CD8-positive, alpha-beta memory T cell (primary cell): ENCODE data around the gene TAF3. TPM values are rescaled to one million over a fixed set of nuclear protein-coding genes. Genes with fewer than 3 reads are reported as not detected.

Source experiments
- CTCF ChIA-PET: fragments of 350-600 bp; sonication (Branson Sonifier 250); formaldehyde crosslinking; loops from one replicate; lab custom pipeline; 2021; ENCODE audit warnings: antibody characterized with exemption; lab: Charles Lee
- POLR2A ChIA-PET: fragments of 350-600 bp; sonication (Branson Sonifier 250); formaldehyde crosslinking; loops from one replicate; lab custom pipeline; 2021; ENCODE audit warnings: antibody characterized with exemption; lab: Charles Lee
- DNase-seq, 5 donors: peaks; one replicate each; pipeline versions ENCODE4 v3.0.0 to v3.0.0-alpha.2; 2020 to 2022; ENCODE audit warnings: mixed read lengths in 1 of 5
- H3K27ac ChIP-seq: one replicate; pipeline ENCODE4 v1.7.0; 2013; ENCODE audit warnings: low read depth, mild to moderate bottlenecking, low read length, moderate library complexity
- H3K27me3 ChIP-seq: 2 replicates; pipeline ENCODE4 v1.7.0; 2013; ENCODE audit warnings: low read length, mild to moderate bottlenecking; ENCODE audit not compliant: insufficient read depth, poor library complexity, severe bottlenecking
- H3K36me3 ChIP-seq: 2 replicates; pipeline ENCODE4 v1.7.0; 2013; ENCODE audit warnings: mild to moderate bottlenecking, low read length, moderate library complexity; ENCODE audit not compliant: insufficient read depth
- H3K4me1 ChIP-seq: 2 replicates; pipeline ENCODE4 v1.7.0; 2013; ENCODE audit warnings: mild to moderate bottlenecking, low read length, moderate library complexity; ENCODE audit not compliant: insufficient read depth
- H3K4me3 ChIP-seq: 2 replicates; pipeline ENCODE4 v1.7.0; 2013; ENCODE audit warnings: mild to moderate bottlenecking, low read length
- H3K9me3 ChIP-seq: 2 replicates; pipeline ENCODE4 v1.7.0; 2013; ENCODE audit warnings: mild to moderate bottlenecking, low read length
- H3K27ac Mint-ChIP-seq, 8 donors: one replicate each; pipeline ENCODE4 v1.8.0; 2020 to 2021; ENCODE audit warnings: mixed read lengths in 8 of 8, mild to moderate bottlenecking in 6 of 8, inconsistent platforms in 3 of 8, moderate library complexity in 3 of 8
- H3K27me3 Mint-ChIP-seq, 2 donors: one replicate each; pipeline ENCODE4 v1.8.0; 2020 to 2021; ENCODE audit warnings: mixed read lengths in 2 of 2, mild to moderate bottlenecking in 1 of 2, moderate library complexity in 1 of 2
- H3K36me3 Mint-ChIP-seq, 3 donors: one replicate each; pipeline ENCODE4 v1.8.0; 2020 to 2021; ENCODE audit warnings: mixed read lengths in 3 of 3, inconsistent platforms in 1 of 3, mild to moderate bottlenecking in 1 of 3
- H3K4me1 Mint-ChIP-seq, 3 donors: one replicate each; pipeline ENCODE4 v1.8.0; 2020 to 2021; ENCODE audit warnings: mixed read lengths in 3 of 3, inconsistent platforms in 1 of 3, mild to moderate bottlenecking in 1 of 3
- H3K4me3 Mint-ChIP-seq, 7 donors: one replicate each; pipeline ENCODE4 v1.8.0; 2020 to 2021; ENCODE audit warnings: mixed read lengths in 7 of 7, mild to moderate bottlenecking in 6 of 7, moderate library complexity in 4 of 7, inconsistent platforms in 2 of 7
- H3K9me3 Mint-ChIP-seq, 5 donors: one replicate each; pipeline ENCODE4 v1.8.0; 2020 to 2022; ENCODE audit warnings: mixed read lengths in 5 of 5, mild to moderate bottlenecking in 3 of 5, moderate library complexity in 2 of 5, inconsistent platforms in 1 of 5
- polyA plus RNA-seq: library from polyadenylated mRNA; unstranded; fragments of 300-500 nt; fragmentation: Illumina TruSeq; gene quantifications from one replicate; pipeline ENCODE4 v1.2.3, GENCODE V29; 2021
- total RNA-seq, 2 experiments: library from RNA; stranded (reverse); gene quantifications; one replicate each; pipeline ENCODE4 v1.2.3, GENCODE V29; 2021

Gene TAF3
- total and polyA plus RNA-seq, 3 experiments from 2014 or later = 16.9 to 22.6 (median 22.5) TPM

GRCh38 chr10:7986851-7987250 is 168.5 kb downstream of the TAF3 start:
- no peak overlapping the region for H3K27ac Mint-ChIP-seq
- Histone ChIP-seq H3K27ac (no peak overlapping the region), H3K4me1 (no peaks in the 10 kb centered on the region), H3K36me3 (peaks cover 3% of the 10 kb centered on the region), H3K27me3 (no peaks in the 10 kb centered on the region), H3K4me3 (no peak overlapping the region), H3K9me3 (no peaks in the 10 kb centered on the region)
- no peaks in the 10 kb centered on the region for H3K9me3 Mint-ChIP-seq
- ChIA-PET POLR2A (no interaction called here), CTCF (interaction anchor here (1.2 kb wide), 1 partner anchor 16 kb away, joined by 4 read pairs; no protein-coding TSS in a partner anchor)
- no peak overlapping the region for H3K4me3 Mint-ChIP-seq
- no peak for DNase-seq
- H3K36me3 Mint-ChIP-seq = peaks cover 10 to 49% (median 28%) of the 10 kb centered on the region in 3 donors
- no peaks in the 10 kb centered on the region for H3K27me3 Mint-ChIP-seq
- no peaks in the 10 kb centered on the region for H3K4me1 Mint-ChIP-seq

- Mint-ChIP-seq H3K9me3 (no peaks in the 10 kb centered on the region), H3K4me1 (no peaks in the 10 kb centered on the region), H3K36me3 (peaks cover 16 to 43% (median 23%) of the 10 kb centered on the region in 3 donors), H3K27me3 (no peaks in the 10 kb centered on the region), H3K27ac (peak overlapping the region in 1 of 8 donors; percentile 49), H3K4me3 (no peak overlapping the region)
- no peaks in the 10 kb centered on the region for H3K27me3 ChIP-seq
- H3K9me3 ChIP-seq = no peaks in the 10 kb centered on the region
- DNase-seq = no peak
- H3K36me3 ChIP-seq = no peaks in the 10 kb centered on the region
- H3K4me1 ChIP-seq = no peaks in the 10 kb centered on the region
- H3K4me3 ChIP-seq = no peak overlapping the region
- H3K27ac ChIP-seq = no peak overlapping the region
- POLR2A ChIA-PET = no interaction called here
- CTCF ChIA-PET = no interaction called here
Measured at GRCh38 chr10:7988989-7989388, 170.7 kb downstream of the TAF3 start.

GRCh38 chr10:7998831-7999230 is 180.5 kb downstream of the TAF3 start:
- no peak overlapping the region for H3K4me3 Mint-ChIP-seq
- CTCF ChIA-PET = interaction anchor here (0.6 kb wide), 1 partner anchor 176 kb away, joined by 3 read pairs; no protein-coding TSS in a partner anchor
- no peak overlapping the region for H3K4me3 ChIP-seq

GRCh38 chr10:8004469-8005000 is 186.2 kb downstream of the TAF3 start:
- Mint-ChIP-seq H3K36me3 (peaks cover 32 to 60% (median 40%) of the 10 kb centered on the region in 3 donors), H3K27ac (no peak overlapping the region), H3K27me3 (no peaks in the 10 kb centered on the region), H3K4me1 (no peaks in the 10 kb centered on the region), H3K4me3 (no peak overlapping the region), H3K9me3 (peaks cover 7 to 34% (median 22%) of the 10 kb centered on the region in 5 donors)
- H3K4me3 ChIP-seq = no peak overlapping the region
- ChIA-PET POLR2A (no interaction called here), CTCF (no interaction called here)
- no peaks in the 10 kb centered on the region for H3K27me3 ChIP-seq
- H3K36me3 ChIP-seq = no peaks in the 10 kb centered on the region
- peaks cover 6% of the 10 kb centered on the region for H3K9me3 ChIP-seq
- no peaks in the 10 kb centered on the region for H3K4me1 ChIP-seq
- DNase-seq = no peak
- H3K27ac ChIP-seq = no peak overlapping the region

More at GRCh38 chr10:7998831-7999230, 180.5 kb downstream of the TAF3 start:
- H3K4me1 ChIP-seq = no peaks in the 10 kb centered on the region
- peaks cover 4 to 24% (median 10%) of the 10 kb centered on the region in 5 donors for H3K9me3 Mint-ChIP-seq
- POLR2A ChIA-PET = no interaction called here
- no peaks in the 10 kb centered on the region for H3K36me3 ChIP-seq
- no peak overlapping the region for H3K27ac Mint-ChIP-seq
- DNase-seq = no peak
- no peaks in the 10 kb centered on the region for H3K27me3 Mint-ChIP-seq
- H3K36me3 Mint-ChIP-seq = peaks cover 18 to 47% (median 32%) of the 10 kb centered on the region in 3 donors
- H3K27me3 ChIP-seq = no peaks in the 10 kb centered on the region
- peaks cover 6% of the 10 kb centered on the region for H3K9me3 ChIP-seq
- H3K4me1 Mint-ChIP-seq = peaks cover 0 to 3% (median 0%) of the 10 kb centered on the region in 3 donors
- H3K27ac ChIP-seq = no peak overlapping the region

GRCh38 chr10:8006274-8006999 is 188.1 kb downstream of the TAF3 start:
- Mint-ChIP-seq H3K36me3 (peaks cover 32 to 65% (median 35%) of the 10 kb centered on the region in 3 donors), H3K27me3 (no peaks in the 10 kb centered on the region), H3K4me3 (no peak overlapping the region), H3K9me3 (peaks cover 7 to 28% (median 22%) of the 10 kb centered on the region in 5 donors), H3K27ac (no peak overlapping the region), H3K4me1 (no peaks in the 10 kb centered on the region)
- H3K27ac ChIP-seq = no peak overlapping the region
- CTCF ChIA-PET = no interaction called here
- H3K9me3 ChIP-seq = peaks cover 6% of the 10 kb centered on the region
- H3K4me3 ChIP-seq = no peak overlapping the region
- H3K27me3 ChIP-seq = no peaks in the 10 kb centered on the region
- no peaks in the 10 kb centered on the region for H3K36me3 ChIP-seq
- no peak for DNase-seq
- POLR2A ChIA-PET = no interaction called here
- H3K4me1 ChIP-seq = no peaks in the 10 kb centered on the region

- Mint-ChIP-seq H3K36me3 (peaks cover 16 to 66% (median 28%) of the 10 kb centered on the region in 3 donors), H3K4me1 (no peaks in the 10 kb centered on the region), H3K4me3 (no peak overlapping the region), H3K27ac (no peak overlapping the region), H3K27me3 (no peaks in the 10 kb centered on the region), H3K9me3 (peaks cover 2 to 13% (median 10%) of the 10 kb centered on the region in 5 donors)
- peaks cover 3% of the 10 kb centered on the region for H3K36me3 ChIP-seq
- no peak overlapping the region for H3K4me3 ChIP-seq
- DNase-seq = no peak
- H3K27ac ChIP-seq = no peak overlapping the region
- H3K27me3 ChIP-seq = no peaks in the 10 kb centered on the region
- POLR2A ChIA-PET = no interaction called here
- H3K9me3 ChIP-seq = no peaks in the 10 kb centered on the region
- CTCF ChIA-PET = interaction anchor here (0.7 kb wide), 1 partner anchor 33 kb away, joined by 3 read pairs; no protein-coding TSS in a partner anchor
- no peaks in the 10 kb centered on the region for H3K4me1 ChIP-seq
Measured at GRCh38 chr10:8009031-8009430, 190.7 kb downstream of the TAF3 start.

- Mint-ChIP-seq H3K4me1 (no peaks in the 10 kb centered on the region), H3K27me3 (no peaks in the 10 kb centered on the region), H3K27ac (no peak overlapping the region), H3K9me3 (no peaks in the 10 kb centered on the region), H3K36me3 (peaks cover 0 to 68% (median 23%) of the 10 kb centered on the region in 3 donors), H3K4me3 (no peak overlapping the region)
- no peaks in the 10 kb centered on the region for H3K9me3 ChIP-seq
- H3K36me3 ChIP-seq = peaks cover 7% of the 10 kb centered on the region
- no peaks in the 10 kb centered on the region for H3K4me1 ChIP-seq
- no peak for DNase-seq
- H3K27me3 ChIP-seq = no peaks in the 10 kb centered on the region
- no peak overlapping the region for H3K4me3 ChIP-seq
- no peak overlapping the region for H3K27ac ChIP-seq
- ChIA-PET CTCF (interaction anchor here (1.3 kb wide), 1 partner anchor 24 kb away, joined by 3 read pairs; no protein-coding TSS in a partner anchor), POLR2A (no interaction called here)
Measured at GRCh38 chr10:8013006-8013405, 194.7 kb downstream of the TAF3 start.

GRCh38 chr10:8013619-8014018 is 195.3 kb downstream of the TAF3 start:
- ChIA-PET CTCF (interaction anchor here (0.6 to 1.3 kb wide), 2 partner anchors 23 to 60 kb away, joined by 3 read pairs; no protein-coding TSS in a partner anchor), POLR2A (no interaction called here)
- no peak for DNase-seq
- Histone ChIP-seq H3K36me3 (peaks cover 7% of the 10 kb centered on the region), H3K9me3 (no peaks in the 10 kb centered on the region), H3K4me1 (no peaks in the 10 kb centered on the region), H3K4me3 (no peak overlapping the region), H3K27me3 (no peaks in the 10 kb centered on the region), H3K27ac (no peak overlapping the region)
- no peaks in the 10 kb centered on the region for H3K27me3 Mint-ChIP-seq
- no peaks in the 10 kb centered on the region for H3K9me3 Mint-ChIP-seq
- H3K4me3 Mint-ChIP-seq = no peak overlapping the region
- H3K36me3 Mint-ChIP-seq = peaks cover 0 to 63% (median 20%) of the 10 kb centered on the region in 3 donors
- H3K27ac Mint-ChIP-seq = peak overlapping the region in 1 of 8 donors; percentile 26
- H3K4me1 Mint-ChIP-seq = no peaks in the 10 kb centered on the region
